NK-92 (cell line): ENCODE results near the gene ZMIZ1.

Experiments
- DNase-seq: peaks from one replicate; lab custom pipeline; 2025; ENCODE audit not compliant: unreplicated experiment; lab: John Stamatoyannopoulos, UW

ZMIZ1 gene

DNA sequence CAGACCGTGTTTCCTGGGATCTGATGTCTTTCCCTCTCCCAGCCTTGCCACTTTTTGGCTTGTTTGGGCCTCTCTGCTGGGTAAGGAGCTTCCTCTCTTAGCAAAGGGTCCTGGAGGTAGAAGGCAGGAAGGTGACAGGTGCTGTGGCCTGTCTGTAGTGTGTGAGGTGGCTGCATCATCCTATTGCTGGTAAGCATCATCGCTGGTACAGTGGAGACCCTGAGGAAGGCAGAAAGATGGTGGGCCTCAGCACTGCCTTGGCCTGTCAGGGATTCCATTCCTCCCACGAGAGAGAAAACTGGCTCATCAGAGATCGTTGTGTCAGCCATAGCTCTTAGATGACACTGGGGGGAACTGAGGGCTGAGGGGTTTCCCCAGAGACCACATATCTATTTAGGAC lies 46.5 kb downstream of the ZMIZ1 start:
- no peak for DNase-seq

DNA sequence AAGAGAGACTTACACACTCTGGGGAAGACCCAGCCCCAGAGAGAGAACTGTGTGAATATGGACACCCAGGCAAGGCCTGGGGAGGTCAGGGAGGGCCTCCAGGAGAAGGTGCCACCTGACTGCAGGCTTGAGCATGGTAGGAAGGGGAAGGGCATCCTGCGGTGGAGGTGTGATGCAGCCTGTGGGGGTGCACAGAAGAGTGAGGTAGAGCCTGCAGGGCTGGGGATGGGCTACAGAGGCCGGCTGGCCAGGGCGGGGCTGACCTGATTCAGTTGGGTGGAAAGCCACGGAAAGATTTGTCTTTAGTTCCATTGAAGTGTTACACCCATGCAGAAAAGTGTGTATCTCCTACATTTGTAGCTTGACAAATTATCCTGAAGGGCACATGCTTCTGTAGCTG lies 47.6 kb downstream of the ZMIZ1 start:
- DNase-seq: no peak

DNA sequence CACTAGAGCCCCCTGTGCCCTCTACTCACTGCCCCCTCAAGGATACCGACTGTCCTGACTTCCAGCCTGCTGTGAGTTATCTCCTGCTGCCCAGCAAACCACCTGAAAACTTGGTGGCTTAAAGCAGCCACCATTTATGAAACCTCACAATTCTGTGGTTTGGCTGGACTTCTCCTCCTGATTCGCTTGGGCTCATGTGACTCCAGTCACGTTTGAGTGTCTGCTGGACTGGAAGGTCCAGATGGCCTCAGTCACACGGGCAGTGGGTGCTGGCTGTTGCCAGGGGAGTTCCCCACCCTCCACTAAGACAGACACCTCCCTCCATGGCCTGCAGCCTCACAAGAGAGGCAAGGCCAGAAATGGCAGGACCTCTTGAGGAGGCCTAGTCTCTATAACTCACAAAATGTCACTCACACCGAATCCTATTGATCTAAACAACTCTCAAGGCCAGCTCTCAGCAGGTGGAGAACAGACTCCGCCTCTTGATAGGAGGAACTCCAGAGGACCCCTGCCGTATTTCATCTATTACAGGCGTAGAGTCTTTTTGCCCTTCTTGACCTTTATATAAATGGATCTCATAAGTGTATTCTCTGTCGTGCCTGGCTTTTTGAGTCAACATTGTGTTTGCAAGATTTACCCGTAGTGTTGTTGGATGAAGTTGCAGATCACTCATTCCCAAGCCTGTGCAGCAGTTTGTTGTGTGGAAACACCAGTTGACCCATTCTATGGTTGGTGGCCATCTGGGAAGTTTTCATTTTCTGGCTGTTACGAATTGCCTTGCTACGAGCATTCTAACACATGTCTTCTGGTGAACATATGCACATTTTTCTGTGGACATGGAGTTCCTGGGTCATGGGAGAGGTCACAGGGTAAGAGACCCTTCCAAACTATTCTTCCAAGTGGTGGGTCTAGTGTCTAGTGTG lies 48.3 kb downstream of the ZMIZ1 start:
- DNase-seq: no peak

GRCh38 chr10:79118286-79119202 lies 49.8 kb downstream of the ZMIZ1 start:
- DNase-seq: no peak

DNA sequence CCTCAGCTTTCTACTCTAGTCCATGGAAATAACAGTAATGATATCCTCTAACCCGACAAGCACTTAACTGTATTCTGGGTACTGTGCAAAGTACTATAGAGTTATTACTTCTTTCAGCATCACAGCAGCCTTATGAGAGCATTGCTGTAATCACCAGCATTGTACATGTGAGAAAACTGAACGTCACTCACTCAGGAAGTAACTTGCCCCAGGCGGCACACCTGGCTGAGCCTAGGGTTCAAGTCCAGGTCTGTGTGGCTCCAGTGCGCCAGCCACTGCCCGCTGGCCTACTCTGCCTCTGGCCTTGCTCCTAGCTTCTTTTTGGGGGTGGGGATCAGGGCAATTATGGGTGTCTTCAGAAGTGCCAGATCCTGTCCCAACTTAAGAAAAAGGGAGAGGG lies 50.5 kb downstream of the ZMIZ1 start:
- DNase-seq: no peak

GRCh38 chr10:79123547-79123963 lies 54.8 kb downstream of the ZMIZ1 start:
- DNase-seq: no peak

- no peak for DNase-seq
Measured at GRCh38 chr10:79124066-79124465, 55.3 kb downstream of the ZMIZ1 start.

- no peak for DNase-seq
Measured at GRCh38 chr10:79125092-79125491, 56.3 kb downstream of the ZMIZ1 start.

DNA sequence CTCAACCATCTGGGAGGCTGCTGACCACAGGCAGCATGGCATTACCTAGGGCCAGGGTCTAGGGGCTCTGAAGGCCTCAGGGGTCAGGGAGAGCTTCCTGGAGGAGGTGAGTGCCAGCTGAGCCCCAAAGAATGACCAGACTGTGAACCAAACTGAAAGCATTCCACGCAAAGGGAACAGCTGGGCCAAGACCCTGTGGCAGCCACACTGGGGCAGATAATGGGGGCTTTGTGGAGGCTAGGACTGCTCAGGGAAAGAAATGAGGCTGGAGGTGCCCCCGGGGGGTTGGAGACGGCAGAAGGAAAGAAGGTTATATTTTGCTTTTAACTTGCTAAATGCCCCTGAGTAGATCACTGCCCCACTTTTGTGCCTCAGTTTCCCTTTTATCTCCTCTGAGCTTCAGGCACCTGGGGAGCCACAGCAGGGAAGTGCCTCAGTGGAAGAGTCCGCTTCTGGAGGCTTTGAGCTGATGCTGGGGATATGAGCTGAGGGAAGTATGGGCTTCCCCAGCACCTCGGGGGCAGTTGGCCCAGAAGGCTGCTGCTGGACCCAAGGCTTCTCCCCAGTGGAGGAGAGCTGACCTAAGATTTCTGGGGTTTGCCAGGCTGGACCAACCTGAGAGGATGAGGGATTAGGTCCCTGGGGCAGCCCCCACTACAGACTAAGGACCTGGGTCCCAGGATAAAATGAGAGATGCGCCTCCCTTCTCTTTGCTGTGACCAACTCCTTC lies 57.8 kb downstream of the ZMIZ1 start:
- DNase-seq: no peak

GRCh38 chr10:79127151-79127961 lies 58.6 kb downstream of the ZMIZ1 start:
- DNase-seq: no peak

DNA sequence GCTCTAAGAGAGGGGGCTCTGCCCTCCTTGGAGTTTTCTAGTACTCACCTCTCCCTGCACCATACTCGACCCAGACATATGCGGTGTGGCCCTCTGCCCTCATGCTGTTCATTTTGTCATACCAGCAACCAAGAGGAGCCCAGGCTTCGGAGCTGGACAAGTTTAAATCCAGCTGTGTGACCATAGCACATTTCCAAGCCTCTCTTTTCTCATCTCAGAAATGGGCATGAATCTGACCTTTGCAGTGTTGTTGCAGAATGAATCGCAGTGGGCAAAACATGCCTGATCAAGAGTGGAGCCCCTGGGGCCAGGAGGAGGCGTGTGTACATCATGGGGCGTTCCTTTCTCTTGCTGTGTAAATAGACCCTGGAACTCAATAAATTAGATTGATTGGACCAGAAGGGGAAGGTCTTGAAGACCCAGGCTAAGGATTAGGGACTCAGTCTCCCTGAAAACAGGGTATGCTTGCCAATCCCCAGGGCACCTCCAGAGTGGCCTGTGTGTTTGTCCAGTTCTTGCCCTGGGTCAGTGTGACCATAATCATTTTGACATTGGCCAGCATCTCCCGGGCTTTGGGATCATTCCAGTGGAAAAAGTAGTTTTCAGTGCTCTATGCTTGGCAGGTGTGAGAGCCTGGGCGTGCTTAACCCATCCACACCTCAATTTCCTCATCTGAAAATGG lies 59.6 kb downstream of the ZMIZ1 start:
- DNase-seq: no peak

GRCh38 chr10:79128923-79129305 lies 60.1 kb downstream of the ZMIZ1 start:
- DNase-seq: no peak

DNA sequence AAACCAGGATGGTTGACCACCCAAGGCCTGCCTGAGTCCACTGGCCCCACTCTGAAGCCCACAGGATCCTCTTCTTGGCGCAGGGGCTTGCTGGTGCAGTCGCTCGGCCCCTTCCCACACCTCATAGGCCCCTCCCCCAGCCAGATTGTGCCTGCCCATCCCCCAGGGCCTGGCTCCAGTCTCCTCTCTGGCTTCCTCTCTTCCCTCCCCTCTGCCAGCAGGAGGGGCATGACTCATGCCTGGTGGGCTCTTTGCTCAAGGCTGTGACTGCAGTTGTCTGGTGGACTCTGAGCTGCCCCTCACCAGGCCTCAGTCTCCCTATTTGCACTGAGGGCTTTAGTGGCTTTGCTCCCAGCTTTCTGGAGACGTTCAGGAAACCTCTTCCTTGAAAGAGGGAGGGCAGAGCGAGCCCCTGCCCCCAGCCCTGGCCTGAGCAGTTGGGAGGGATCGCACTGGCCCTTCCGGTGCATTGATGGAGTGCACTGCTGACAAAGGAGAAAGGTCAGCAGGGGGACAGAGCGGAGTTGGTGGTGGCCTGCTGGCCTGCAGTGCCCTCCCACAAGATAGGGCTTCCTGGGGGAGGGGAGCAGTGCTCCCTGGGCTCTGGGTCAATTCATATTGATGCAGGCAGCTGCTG lies 60.7 kb downstream of the ZMIZ1 start:
- no peak for DNase-seq

GRCh38 chr10:79130255-79130654 lies 61.5 kb downstream of the ZMIZ1 start:
- DNase-seq: no peak

DNA sequence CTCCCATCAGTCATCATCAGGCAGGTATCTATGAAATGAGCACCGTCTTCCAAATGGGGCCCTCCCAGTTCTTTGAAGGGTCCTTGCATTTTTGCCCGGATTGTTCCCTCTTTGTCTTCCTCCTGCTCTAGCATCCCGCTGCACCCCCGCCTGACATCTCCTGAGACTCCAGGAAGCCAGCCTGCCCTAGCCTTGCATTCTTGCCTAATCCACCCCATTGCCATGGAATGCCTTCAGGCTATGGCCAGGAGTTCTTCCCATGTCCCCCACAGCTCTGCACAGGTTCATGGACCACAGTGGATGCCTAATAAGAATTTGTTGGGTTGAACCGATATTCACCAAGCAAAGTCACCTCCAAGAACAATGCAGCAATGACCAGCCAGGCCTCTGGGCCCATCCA lies 62.1 kb downstream of the ZMIZ1 start:
- no peak for DNase-seq

- no peak for DNase-seq
Measured at GRCh38 chr10:79131836-79132631, 63.3 kb downstream of the ZMIZ1 start.

DNA sequence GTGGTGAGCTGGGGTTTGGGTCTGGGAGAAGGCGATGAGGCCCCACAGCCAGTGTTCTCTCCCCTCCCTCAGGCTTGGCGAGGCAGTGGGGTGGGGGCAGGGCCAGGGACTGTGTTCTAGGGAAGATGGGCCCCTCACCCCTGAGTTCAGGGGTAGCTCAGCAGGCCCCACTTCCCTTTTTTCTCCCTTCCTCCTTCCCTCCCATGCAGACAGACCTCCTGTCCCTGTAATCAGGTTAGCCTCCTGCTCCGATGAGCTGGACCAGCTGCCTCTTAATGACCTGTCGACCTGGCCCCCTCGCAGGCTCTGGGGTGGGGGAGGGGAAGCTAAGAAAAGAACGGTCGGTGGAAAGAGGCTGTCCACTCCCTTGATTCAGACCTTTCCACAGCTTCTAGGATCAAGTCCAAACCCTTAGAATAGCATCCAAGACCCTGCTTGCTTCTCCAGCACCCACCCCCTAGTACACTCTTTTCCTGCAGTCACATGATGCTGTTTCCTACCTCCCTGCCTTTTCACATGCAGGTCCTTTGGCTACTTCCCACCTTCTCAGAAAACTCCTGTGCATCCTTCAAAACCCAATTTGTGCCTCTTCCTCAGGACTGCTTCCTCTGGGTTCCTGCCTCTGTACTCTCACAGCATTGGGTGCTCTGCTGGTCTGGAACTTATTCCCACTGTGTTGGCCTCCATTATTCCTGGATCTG lies 64.1 kb downstream of the ZMIZ1 start:
- no peak for DNase-seq

DNA sequence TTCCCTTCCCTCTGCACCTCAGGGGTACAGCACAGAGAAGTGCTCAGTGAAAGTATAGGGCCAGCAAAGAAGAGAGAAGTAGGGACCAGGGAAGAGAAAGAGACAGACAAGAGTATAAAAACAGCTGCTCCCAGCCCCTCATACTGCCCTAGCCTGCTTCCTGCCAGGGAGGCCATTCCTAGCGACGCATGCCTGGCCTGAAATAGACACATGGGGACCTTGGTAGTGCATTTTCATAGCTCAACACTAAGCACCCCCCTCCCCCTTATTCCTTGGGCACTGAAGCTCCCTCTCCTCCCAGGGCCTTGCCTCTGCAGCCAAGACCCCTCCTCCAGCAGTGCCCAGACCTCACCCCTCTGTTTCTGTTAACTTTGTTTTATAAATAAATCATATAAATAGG lies 64.7 kb downstream of the ZMIZ1 start:
- no peak for DNase-seq
